ENCODE results near the gene UNKL. TPM values are rescaled to one million over a fixed set of nuclear protein-coding genes. Genes with fewer than 3 reads are reported as not detected.
A peak's percentile ranks its signal among the peaks of the same experiment; 100 is the strongest.

Gene UNKL
- total RNA-seq, 2 experiments from 2014 or later, result 60.4 to 68.7 TPM

GRCh38 chr16:1364510-1364909 is 50.0 kb downstream of the UNKL start:
- POLR2A ChIA-PET, result no interaction called here
- DNase-seq (no peak), ATAC-seq (ENCODE audit: low read depth) (no peak)
- no peaks in the 10 kb centered on the region for H3K9me3 Mint-ChIP-seq
- H3K4me3 Mint-ChIP-seq, result no peak overlapping the region
- H3K4me1 Mint-ChIP-seq, result peaks cover 1% of the 10 kb centered on the region
- no peaks in the 10 kb centered on the region for H3K36me3 Mint-ChIP-seq
- H3K27me3 Mint-ChIP-seq, result no peaks in the 10 kb centered on the region
- no peak overlapping the region for H3K27ac Mint-ChIP-seq

- POLR2A ChIA-PET, result interaction anchor here (1.0 kb wide), 1 partner anchor 58 kb away, joined by 3 read pairs; no protein-coding TSS in a partner anchor
These were observed 50.9 kb downstream of the UNKL start for GRCh38 chr16:1363501-1364041.

GRCh38 chr16:1362807-1363206 is 51.7 kb downstream of the UNKL start:
- H3K27ac Mint-ChIP-seq, result no peak overlapping the region
- H3K4me3 Mint-ChIP-seq, result no peak overlapping the region
- ATAC-seq (ENCODE audit: low read depth), result no peak
- POLR2A ChIA-PET, result interaction anchor here (1.0 kb wide), 1 partner anchor 59 kb away, joined by 3 read pairs; no protein-coding TSS in a partner anchor
- DNase-seq, result no peak
- H3K4me1 Mint-ChIP-seq, result peaks cover 3% of the 10 kb centered on the region
- H3K36me3 Mint-ChIP-seq, result no peaks in the 10 kb centered on the region
- H3K27me3 Mint-ChIP-seq, result no peaks in the 10 kb centered on the region
- H3K9me3 Mint-ChIP-seq, result no peaks in the 10 kb centered on the region

More at GRCh38 chr16:1363501-1364041, 50.9 kb downstream of the UNKL start:
- ATAC-seq (ENCODE audit: low read depth) (peak; percentile 93), DNase-seq (peak; percentile 86)
- H3K27ac Mint-ChIP-seq, result no peak overlapping the region
- no peaks in the 10 kb centered on the region for H3K27me3 Mint-ChIP-seq
- H3K36me3 Mint-ChIP-seq, result no peaks in the 10 kb centered on the region
- H3K4me1 Mint-ChIP-seq, result peaks cover 1% of the 10 kb centered on the region
- H3K9me3 Mint-ChIP-seq, result no peaks in the 10 kb centered on the region
- no peak overlapping the region for H3K4me3 Mint-ChIP-seq

- ATAC-seq (ENCODE audit: low read depth) (no peak), DNase-seq (no peak)
- Mint-ChIP-seq H3K4me3 (no peak overlapping the region), H3K27ac (no peak overlapping the region), H3K4me1 (peaks cover 3% of the 10 kb centered on the region), H3K9me3 (no peaks in the 10 kb centered on the region), H3K27me3 (no peaks in the 10 kb centered on the region), H3K36me3 (no peaks in the 10 kb centered on the region)
- POLR2A ChIA-PET, result no interaction called here
These were observed 52.7 kb downstream of the UNKL start for GRCh38 chr16:1361685-1362360.

GRCh38 chr16:1357906-1358566 is 56.5 kb downstream of the UNKL start:
- no peak overlapping the region for H3K27ac Mint-ChIP-seq
- POLR2A ChIA-PET, result no interaction called here
- peaks cover 11% of the 10 kb centered on the region for H3K4me1 Mint-ChIP-seq
- ATAC-seq (ENCODE audit: low read depth) (no peak), DNase-seq (no peak)
- no peaks in the 10 kb centered on the region for H3K9me3 Mint-ChIP-seq
- no peak overlapping the region for H3K4me3 Mint-ChIP-seq
- no peaks in the 10 kb centered on the region for H3K36me3 Mint-ChIP-seq
- H3K27me3 Mint-ChIP-seq, result no peaks in the 10 kb centered on the region

GRCh38 chr16:1356061-1356900 is 58.2 kb downstream of the UNKL start:
- no peaks in the 10 kb centered on the region for H3K36me3 Mint-ChIP-seq
- H3K27ac Mint-ChIP-seq, result no peak overlapping the region
- H3K27me3 Mint-ChIP-seq, result no peaks in the 10 kb centered on the region
- H3K9me3 Mint-ChIP-seq, result no peaks in the 10 kb centered on the region
- no peak for DNase-seq
- POLR2A ChIA-PET, result interaction anchor here (0.5 kb wide), 1 partner anchor 65 kb away, joined by 5 read pairs; no protein-coding TSS in a partner anchor
- H3K4me3 Mint-ChIP-seq, result no peak overlapping the region
- peaks cover 17% of the 10 kb centered on the region for H3K4me1 Mint-ChIP-seq
- ATAC-seq (ENCODE audit: low read depth), result no peak

GRCh38 chr16:1355591-1355990 is 58.9 kb downstream of the UNKL start:
- POLR2A ChIA-PET, result no interaction called here
- no peak overlapping the region for H3K27ac Mint-ChIP-seq
- DNase-seq, result no peak
- no peak for ATAC-seq (ENCODE audit: low read depth)
- H3K4me3 Mint-ChIP-seq, result no peak overlapping the region
- peaks cover 18% of the 10 kb centered on the region for H3K4me1 Mint-ChIP-seq
- no peaks in the 10 kb centered on the region for H3K27me3 Mint-ChIP-seq
- no peaks in the 10 kb centered on the region for H3K9me3 Mint-ChIP-seq
- H3K36me3 Mint-ChIP-seq, result no peaks in the 10 kb centered on the region

GRCh38 chr16:1354815-1355540 is 59.5 kb downstream of the UNKL start:
- no peaks in the 10 kb centered on the region for H3K9me3 Mint-ChIP-seq
- peak overlapping the region; percentile 33 for H3K4me3 Mint-ChIP-seq
- H3K27ac Mint-ChIP-seq, result no peak overlapping the region
- POLR2A ChIA-PET, result no interaction called here
- peaks cover 24% of the 10 kb centered on the region for H3K4me1 Mint-ChIP-seq
- H3K27me3 Mint-ChIP-seq, result no peaks in the 10 kb centered on the region
- no peak for DNase-seq
- ATAC-seq (ENCODE audit: low read depth), result no peak
- no peaks in the 10 kb centered on the region for H3K36me3 Mint-ChIP-seq

- peak; percentile 96 for DNase-seq
- POLR2A ChIA-PET, result interaction anchor here (0.9 to 2.0 kb wide), 3 partner anchors 9 to 47 kb away, joined by 3 to 4 read pairs (median 4); no protein-coding TSS in a partner anchor
- H3K9me3 Mint-ChIP-seq, result no peaks in the 10 kb centered on the region
- peak within 1 kb of the TSS; percentile 92 for H3K4me3 Mint-ChIP-seq
- peak within 1 kb of the TSS; percentile 84 for H3K27ac Mint-ChIP-seq
- peak; percentile 85 for ATAC-seq (ENCODE audit: low read depth)
- no peaks in the 10 kb centered on the region for H3K36me3 Mint-ChIP-seq
- peaks cover 23% of the 10 kb centered on the region for H3K4me1 Mint-ChIP-seq
- no peaks in the 10 kb centered on the region for H3K27me3 Mint-ChIP-seq
These were observed 62.7 kb downstream of the UNKL start, which contains the start of the genes GNPTG and TSR3 for GRCh38 chr16:1351582-1352362. TSS of gene GNPTG (plus strand) at chr16:1351931. CDS start at chr16:1351966, 35 bp downstream. TSS of gene TSR3 (minus strand) at chr16:1351878. CDS start at chr16:1351804, 74 bp downstream.

- Mint-ChIP-seq H3K4me3 (peak overlapping the region; percentile 84), H3K27me3 (no peaks in the 10 kb centered on the region), H3K9me3 (no peaks in the 10 kb centered on the region), H3K36me3 (no peaks in the 10 kb centered on the region), H3K27ac (peak overlapping the region; percentile 73), H3K4me1 (peaks cover 23% of the 10 kb centered on the region)
- peak; percentile 19 for ATAC-seq (ENCODE audit: low read depth)
- DNase-seq, result no peak
- POLR2A ChIA-PET, result interaction anchor here (0.9 to 2.0 kb wide), 4 partner anchors 9 to 69 kb away, joined by 3 to 4 read pairs (median 4); partner anchors contain the start of gene UQCC4
These were observed 63.3 kb downstream of the UNKL start for GRCh38 chr16:1351215-1351581.

- POLR2A ChIA-PET, result interaction anchor here (0.9 to 2.0 kb wide), 4 partner anchors 8 to 70 kb away, joined by 3 to 4 read pairs (median 4); partner anchors contain the start of gene UQCC4
- H3K4me3 Mint-ChIP-seq, result peak overlapping the region; percentile 84
- no peaks in the 10 kb centered on the region for H3K27me3 Mint-ChIP-seq
- H3K27ac Mint-ChIP-seq, result peak overlapping the region; percentile 73
- peaks cover 23% of the 10 kb centered on the region for H3K4me1 Mint-ChIP-seq
- no peak for ATAC-seq (ENCODE audit: low read depth)
- H3K36me3 Mint-ChIP-seq, result no peaks in the 10 kb centered on the region
- no peaks in the 10 kb centered on the region for H3K9me3 Mint-ChIP-seq
- no peak for DNase-seq
These were observed 63.8 kb downstream of the UNKL start for GRCh38 chr16:1350691-1351090.

- H3K9me3 Mint-ChIP-seq, result no peaks in the 10 kb centered on the region
- H3K4me3 Mint-ChIP-seq, result no peak overlapping the region
- H3K27me3 Mint-ChIP-seq, result no peaks in the 10 kb centered on the region
- no peak for ATAC-seq (ENCODE audit: low read depth)
- POLR2A ChIA-PET, result interaction anchor here (2.0 kb wide), 1 partner anchor 46 kb away, joined by 4 read pairs; no protein-coding TSS in a partner anchor
- H3K27ac Mint-ChIP-seq, result no peak overlapping the region
- H3K4me1 Mint-ChIP-seq, result peaks cover 21% of the 10 kb centered on the region
- no peak for DNase-seq
- no peaks in the 10 kb centered on the region for H3K36me3 Mint-ChIP-seq
These were observed 64.6 kb downstream of the UNKL start for GRCh38 chr16:1349951-1350350.

All from activated naive CD8-positive, alpha-beta T cell treated with anti-CD3 and anti-CD28 coated beads, Interleukin-2, amount 10 ng/mL, durations not matched to agents 7 days and 5 days (primary cell).